ENCODE results near the gene BRIP1. TPM values are rescaled to one million over a fixed set of nuclear protein-coding genes. Genes with fewer than 3 reads are reported as not detected.
"Not testable (repeated sequence)": the region's sequence is repeated elsewhere in the genome, so short reads cannot be mapped to it uniquely, and the experiment has no call there.

The BRIP1 gene
- total and polyA plus RNA-seq, 7 experiments from 2014 or later = 0.64 to 19.9 (median 1.6) TPM

DNA sequence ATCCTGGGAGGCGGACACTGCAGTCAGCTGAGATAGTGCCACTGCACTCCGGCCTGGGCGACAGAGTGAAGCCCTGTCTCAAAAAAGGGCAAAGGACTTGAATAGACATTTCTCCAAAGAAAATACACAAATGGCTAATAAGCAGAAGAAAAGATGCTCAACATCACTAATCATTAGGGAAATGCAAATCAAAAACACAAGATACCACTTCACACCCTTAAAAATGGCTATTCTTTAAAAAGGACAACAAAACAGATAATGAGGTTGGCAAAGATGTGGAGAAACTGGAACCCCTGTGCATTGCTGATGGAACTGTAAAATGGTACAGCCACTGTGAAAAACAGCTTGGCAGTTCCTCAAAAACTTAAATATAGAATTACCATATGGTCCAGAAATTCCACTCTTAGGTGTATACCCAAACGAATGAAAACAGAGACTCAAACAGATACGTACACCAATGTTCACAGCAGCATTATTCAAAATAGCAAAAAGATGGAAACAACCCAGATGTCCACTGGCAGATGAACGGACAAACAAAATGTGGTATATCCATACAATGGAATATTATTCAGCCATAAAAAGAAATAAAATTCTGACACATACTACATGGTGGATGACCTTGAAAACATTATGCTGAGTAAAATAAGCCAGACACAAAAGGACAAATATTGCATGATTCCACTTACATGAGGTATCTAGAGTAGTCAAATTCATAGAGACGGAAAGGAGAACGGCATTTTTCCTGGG is 35.5 kb downstream of the BRIP1 start:
- CTCF ChIA-PET = no interaction called here
- intact Hi-C loops (cut with micrococcal nuclease) = no loop called here
- Histone ChIP-seq H3K4me3 (ENCODE audit: low read length) (no peak overlapping the region), H3K27ac (ENCODE audit: low read depth, low read length) (no peak overlapping the region), H3K9me3 (ENCODE audit: control insufficient read depth in 2 of 3, low read length in 3 of 3) (no peaks in the 10 kb centered on the region), H3K4me1 (ENCODE audit: control insufficient read depth in 2 of 2, insufficient read depth in 2 of 2, low read length in 2 of 2) (no peaks in the 10 kb centered on the region), H3K36me3 (ENCODE audit: control insufficient read depth in 2 of 3, insufficient read depth in 3 of 3, low read length in 3 of 3) (no peaks in the 10 kb centered on the region), H3K27me3 (ENCODE audit: control insufficient read depth in 2 of 2, insufficient read depth in 2 of 2, low read length in 2 of 2) (no peaks in the 10 kb centered on the region)
- Mint-ChIP-seq H3K27me3 (no peaks in the 10 kb centered on the region), H3K36me3 (peaks cover 3 to 37% (median 16%) of the 10 kb centered on the region in 5 donors), H3K4me1 (no peaks in the 10 kb centered on the region), H3K9me3 (peaks cover 0 to 7% (median 0%) of the 10 kb centered on the region in 11 donors), H3K4me3 (no peak overlapping the region), H3K27ac (no peak overlapping the region)
- POLR2A ChIA-PET = no interaction called here
- DNase-seq = no peak
- ATAC-seq = no peak

- intact Hi-C loops (cut with micrococcal nuclease); H3K27ac ChIP-seq (ENCODE audit: low read depth, low read length); ATAC-seq; H3K36me3 ChIP-seq (ENCODE audit: control insufficient read depth in 2 of 3, insufficient read depth in 3 of 3, low read length in 3 of 3); H3K4me3 ChIP-seq (ENCODE audit: low read length); H3K9me3 ChIP-seq (ENCODE audit: control insufficient read depth in 2 of 3, low read length in 3 of 3); CTCF ChIA-PET; H3K4me1 ChIP-seq (ENCODE audit: control insufficient read depth in 2 of 2, insufficient read depth in 2 of 2, low read length in 2 of 2); H3K27me3 ChIP-seq (ENCODE audit: control insufficient read depth in 2 of 2, insufficient read depth in 2 of 2, low read length in 2 of 2); H3K27ac Mint-ChIP-seq; H3K4me1 Mint-ChIP-seq; DNase-seq; H3K9me3 Mint-ChIP-seq; H3K4me3 Mint-ChIP-seq; POLR2A ChIA-PET; H3K27me3 Mint-ChIP-seq: not testable (repeated sequence)
- H3K36me3 Mint-ChIP-seq = peaks cover 3 to 41% (median 20%) of the 10 kb centered on the region in 5 donors
These were observed 36.5 kb downstream of the BRIP1 start for GRCh38 chr17:61826866-61827265.

- H3K9me3 Mint-ChIP-seq; H3K27ac ChIP-seq (ENCODE audit: low read depth, low read length); H3K4me3 Mint-ChIP-seq; H3K36me3 ChIP-seq (ENCODE audit: control insufficient read depth in 2 of 3, insufficient read depth in 3 of 3, low read length in 3 of 3); H3K4me3 ChIP-seq (ENCODE audit: low read length); ATAC-seq; DNase-seq; H3K27me3 ChIP-seq (ENCODE audit: control insufficient read depth in 2 of 2, insufficient read depth in 2 of 2, low read length in 2 of 2); H3K4me1 ChIP-seq (ENCODE audit: control insufficient read depth in 2 of 2, insufficient read depth in 2 of 2, low read length in 2 of 2); H3K27ac Mint-ChIP-seq; H3K4me1 Mint-ChIP-seq; POLR2A ChIA-PET; H3K27me3 Mint-ChIP-seq; CTCF ChIA-PET; H3K9me3 ChIP-seq (ENCODE audit: control insufficient read depth in 2 of 3, low read length in 3 of 3); intact Hi-C loops (cut with micrococcal nuclease): not testable (repeated sequence)
- H3K36me3 Mint-ChIP-seq = peaks cover 3 to 45% (median 25%) of the 10 kb centered on the region in 5 donors
These were observed 37.1 kb downstream of the BRIP1 start for GRCh38 chr17:61826198-61826597.

GRCh38 chr17:61825448-61826137 is 37.7 kb downstream of the BRIP1 start:
- Mint-ChIP-seq H3K4me1 (no peaks in the 10 kb centered on the region), H3K9me3 (peaks cover 0 to 10% (median 0%) of the 10 kb centered on the region in 11 donors), H3K36me3 (peaks cover 3 to 49% (median 28%) of the 10 kb centered on the region in 5 donors), H3K4me3 (no peak overlapping the region), H3K27ac (no peak overlapping the region), H3K27me3 (no peaks in the 10 kb centered on the region)
- Histone ChIP-seq H3K9me3 (ENCODE audit: control insufficient read depth in 2 of 3, low read length in 3 of 3) (no peaks in the 10 kb centered on the region), H3K4me3 (ENCODE audit: low read length) (no peak overlapping the region), H3K27ac (ENCODE audit: low read depth, low read length) (no peak overlapping the region), H3K36me3 (ENCODE audit: control insufficient read depth in 2 of 3, insufficient read depth in 3 of 3, low read length in 3 of 3) (no peaks in the 10 kb centered on the region), H3K4me1 (ENCODE audit: control insufficient read depth in 2 of 2, insufficient read depth in 2 of 2, low read length in 2 of 2) (no peaks in the 10 kb centered on the region), H3K27me3 (ENCODE audit: control insufficient read depth in 2 of 2, insufficient read depth in 2 of 2, low read length in 2 of 2) (no peaks in the 10 kb centered on the region)
- CTCF ChIA-PET = no interaction called here
- no peak for DNase-seq
- POLR2A ChIA-PET = no interaction called here
- ATAC-seq = no peak
- intact Hi-C loops (cut with micrococcal nuclease) = no loop called here

DNA sequence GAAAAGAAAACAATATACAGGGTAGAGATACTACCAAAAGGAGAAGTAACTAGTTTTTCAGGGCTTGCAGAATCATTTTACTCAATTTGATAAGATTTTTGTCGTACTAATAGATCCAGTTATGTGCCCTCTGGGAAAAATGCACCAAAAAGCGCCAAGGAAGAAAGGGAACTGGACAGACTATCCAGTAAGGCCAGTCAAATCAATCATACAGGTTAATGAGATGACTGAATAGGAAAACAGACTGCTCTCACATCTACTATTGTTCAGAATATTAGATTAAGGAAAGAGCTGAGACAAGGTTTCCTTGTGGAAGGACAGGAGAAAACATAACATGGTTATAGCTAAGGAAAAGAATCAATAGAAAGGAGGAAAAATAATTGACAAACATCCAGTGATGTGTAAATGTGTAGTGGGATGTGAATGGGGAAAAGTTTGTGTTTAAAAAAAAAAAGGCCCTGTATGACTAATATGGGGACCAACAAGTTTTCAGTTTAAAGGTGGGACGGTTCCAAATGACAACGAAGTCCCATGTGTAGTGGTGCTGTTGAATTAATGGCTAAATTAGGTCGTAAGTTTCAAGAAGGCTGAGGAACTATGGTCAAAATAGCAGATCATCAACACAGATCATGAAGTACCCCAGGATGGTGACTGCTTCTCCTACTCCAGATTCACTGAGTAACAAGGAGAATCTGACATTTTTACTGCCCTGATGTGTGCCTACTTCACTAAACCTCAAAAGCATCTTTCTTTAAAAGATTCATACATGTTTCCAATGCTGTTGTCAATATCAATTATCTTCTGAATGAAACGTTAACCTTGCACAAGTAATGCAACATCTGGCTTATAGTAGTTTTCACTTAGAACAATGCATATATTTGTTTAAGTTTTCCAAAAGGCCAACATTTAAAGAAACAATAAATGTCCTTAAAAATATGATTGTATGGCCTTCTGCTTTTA is 40.7 kb downstream of the BRIP1 start:
- H3K4me3 ChIP-seq (ENCODE audit: low read length) = no peak overlapping the region
- Mint-ChIP-seq H3K36me3 (peaks cover 3 to 50% (median 22%) of the 10 kb centered on the region in 5 donors), H3K27ac (no peak overlapping the region), H3K4me3 (no peak overlapping the region), H3K4me1 (peaks cover 0 to 3% (median 0%) of the 10 kb centered on the region in 7 donors), H3K9me3 (peaks cover 0 to 5% (median 0%) of the 10 kb centered on the region in 11 donors), H3K27me3 (no peaks in the 10 kb centered on the region)
- ChIA-PET CTCF (no interaction called here), POLR2A (no interaction called here)
- no peaks in the 10 kb centered on the region for H3K4me1 ChIP-seq (ENCODE audit: control insufficient read depth in 2 of 2, insufficient read depth in 2 of 2, low read length in 2 of 2)
- intact Hi-C loops (cut with micrococcal nuclease) = no loop called here
- no peaks in the 10 kb centered on the region for H3K36me3 ChIP-seq (ENCODE audit: control insufficient read depth in 2 of 3, insufficient read depth in 3 of 3, low read length in 3 of 3)
- H3K27ac ChIP-seq (ENCODE audit: low read depth, low read length) = no peak overlapping the region
- no peaks in the 10 kb centered on the region for H3K9me3 ChIP-seq (ENCODE audit: control insufficient read depth in 2 of 3, low read length in 3 of 3)
- ATAC-seq (no peak), DNase-seq (no peak)
- no peaks in the 10 kb centered on the region for H3K27me3 ChIP-seq (ENCODE audit: control insufficient read depth in 2 of 2, insufficient read depth in 2 of 2, low read length in 2 of 2)

GRCh38 chr17:61821655-61822054 is 41.7 kb downstream of the BRIP1 start:
- intact Hi-C loops (cut with micrococcal nuclease) = no loop called here
- Mint-ChIP-seq H3K4me1 (peaks cover 0 to 3% (median 0%) of the 10 kb centered on the region in 7 donors), H3K9me3 (peaks cover 0 to 3% (median 0%) of the 10 kb centered on the region in 11 donors), H3K27me3 (no peaks in the 10 kb centered on the region), H3K4me3 (no peak overlapping the region), H3K27ac (no peak overlapping the region), H3K36me3 (peaks cover 0 to 46% (median 17%) of the 10 kb centered on the region in 5 donors)
- Histone ChIP-seq H3K4me1 (ENCODE audit: control insufficient read depth in 2 of 2, insufficient read depth in 2 of 2, low read length in 2 of 2) (no peaks in the 10 kb centered on the region), H3K9me3 (ENCODE audit: control insufficient read depth in 2 of 3, low read length in 3 of 3) (no peaks in the 10 kb centered on the region), H3K4me3 (ENCODE audit: low read length) (no peak overlapping the region), H3K36me3 (ENCODE audit: control insufficient read depth in 2 of 3, insufficient read depth in 3 of 3, low read length in 3 of 3) (no peaks in the 10 kb centered on the region), H3K27ac (ENCODE audit: low read depth, low read length) (no peak overlapping the region), H3K27me3 (ENCODE audit: control insufficient read depth in 2 of 2, insufficient read depth in 2 of 2, low read length in 2 of 2) (no peaks in the 10 kb centered on the region)
- CTCF ChIA-PET = no interaction called here
- POLR2A ChIA-PET = no interaction called here
- DNase-seq (no peak), ATAC-seq (no peak)
